GM18861 (cell line): ENCODE data around the gene CNN2.

Experiments used
- ATAC-seq: cut with Tn5 transposase; IDR thresholded peaks from one replicate; pipeline ENCODE4 v1.9.1; 2021; ENCODE audit not compliant: unreplicated experiment

Gene CNN2

DNA sequence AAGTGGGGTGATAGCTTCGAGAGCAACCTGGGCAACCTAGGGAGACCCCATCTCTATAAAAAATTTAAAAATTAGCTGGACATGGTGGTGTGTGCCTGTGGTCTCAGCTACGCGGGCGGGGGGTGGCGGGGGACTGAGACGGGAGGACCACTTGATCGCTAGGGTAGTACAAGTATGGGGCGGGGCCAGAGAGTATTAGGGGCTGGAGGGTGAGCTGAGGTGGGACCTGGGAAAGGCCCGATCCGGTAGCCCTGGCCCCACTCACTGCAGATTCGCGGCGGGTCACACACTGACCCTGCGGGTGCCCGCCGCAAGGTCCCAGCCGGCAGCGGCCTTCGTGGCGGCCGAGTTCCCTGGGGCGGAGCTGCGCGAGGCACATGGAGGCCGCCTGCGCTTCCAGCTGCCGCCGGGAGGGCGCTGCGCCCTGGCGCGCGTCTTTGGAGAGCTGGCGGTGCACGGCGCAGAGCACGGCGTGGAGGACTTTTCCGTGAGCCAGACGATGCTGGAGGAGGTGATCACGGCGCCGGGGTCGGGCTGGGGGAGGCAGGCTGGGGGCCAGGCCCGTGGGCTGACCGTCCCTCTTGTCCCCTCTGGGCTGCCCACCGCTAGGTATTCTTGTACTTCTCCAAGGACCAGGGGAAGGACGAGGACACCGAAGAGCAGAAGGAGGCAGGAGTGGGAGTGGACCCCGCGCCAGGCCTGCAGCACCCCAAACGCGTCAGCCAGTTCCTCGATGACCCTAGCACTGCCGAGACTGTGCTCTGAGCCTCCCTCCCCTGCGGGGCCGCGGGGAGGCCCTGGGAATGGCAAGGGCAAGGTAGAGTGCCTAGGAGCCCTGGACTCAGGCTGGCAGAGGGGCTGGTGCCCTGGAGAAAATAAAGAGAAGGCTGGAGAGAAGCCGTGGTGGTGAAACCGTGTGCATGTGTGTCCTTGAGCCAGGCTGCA is 38.5 kb downstream of the CNN2 start:
- no peak for ATAC-seq

GRCh38 chr19:1065606-1066109 is 39.2 kb downstream of the CNN2 start:
- no peak for ATAC-seq

DNA sequence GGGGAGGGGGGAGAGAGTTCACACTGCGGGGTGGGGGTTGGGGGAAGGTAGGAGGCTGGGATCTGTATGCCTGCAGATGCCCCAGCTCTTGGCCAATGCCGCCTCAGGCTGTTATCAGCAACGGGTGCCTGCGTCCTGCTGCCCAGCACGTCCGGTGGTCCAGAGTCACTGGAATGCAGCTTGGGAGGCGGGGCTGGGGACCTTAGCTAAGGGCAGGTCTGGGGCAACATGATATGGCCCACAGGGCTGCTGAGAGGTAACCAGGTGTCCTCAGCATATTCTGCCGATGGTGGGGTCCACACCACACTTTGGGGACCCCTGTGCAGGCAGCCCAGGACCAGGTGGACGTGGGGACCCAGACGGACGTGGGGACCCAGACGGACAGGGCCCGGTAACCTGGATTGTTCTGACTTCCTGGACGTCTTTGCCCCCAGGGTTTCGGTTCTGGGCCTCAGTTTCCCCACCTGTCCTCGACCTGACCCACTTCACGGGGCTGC is 39.9 kb downstream of the CNN2 start:
- ATAC-seq = no peak

DNA sequence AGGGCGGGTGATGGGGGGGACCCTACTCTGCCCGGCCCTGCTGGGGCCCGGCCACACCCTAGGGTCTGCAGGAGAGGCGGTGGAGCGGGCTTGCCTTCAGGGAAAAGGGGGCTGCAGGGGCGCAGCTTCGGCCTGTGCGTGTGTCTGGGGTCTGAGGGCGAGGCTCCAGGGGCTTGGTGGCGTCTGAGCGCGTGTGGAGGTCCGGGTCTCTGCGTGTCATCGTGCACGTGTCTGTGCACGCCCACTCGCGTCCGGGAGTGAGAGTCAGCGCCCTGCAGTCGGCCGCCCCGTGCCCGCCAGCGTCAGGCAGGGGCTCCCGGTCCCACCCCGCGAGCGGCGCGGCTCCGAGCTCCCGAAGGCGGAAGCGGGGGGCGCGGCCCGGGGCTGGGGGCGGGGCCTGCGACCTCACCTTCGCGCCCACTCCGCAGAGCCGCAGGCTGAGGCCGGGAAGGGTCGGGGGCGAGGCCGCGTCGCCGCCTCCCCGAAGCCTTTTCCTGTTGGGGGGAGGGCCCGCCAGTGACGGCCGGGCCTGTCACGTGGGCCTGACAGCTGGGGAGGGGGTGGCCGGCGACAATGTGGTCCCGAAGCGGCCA is 40.4 kb downstream of the CNN2 start, which contains the start of gene ARHGAP45:
ARHGAP45 (plus strand) TSS at position 420 of the 593 bp plus-strand sequence. CDS start 239 bp downstream, outside the sequence.
- peak; percentile 27 for ATAC-seq

GRCh38 chr19:1067341-1067957 is 41.0 kb downstream of the CNN2 start:
- ATAC-seq = peak; percentile 9

DNA sequence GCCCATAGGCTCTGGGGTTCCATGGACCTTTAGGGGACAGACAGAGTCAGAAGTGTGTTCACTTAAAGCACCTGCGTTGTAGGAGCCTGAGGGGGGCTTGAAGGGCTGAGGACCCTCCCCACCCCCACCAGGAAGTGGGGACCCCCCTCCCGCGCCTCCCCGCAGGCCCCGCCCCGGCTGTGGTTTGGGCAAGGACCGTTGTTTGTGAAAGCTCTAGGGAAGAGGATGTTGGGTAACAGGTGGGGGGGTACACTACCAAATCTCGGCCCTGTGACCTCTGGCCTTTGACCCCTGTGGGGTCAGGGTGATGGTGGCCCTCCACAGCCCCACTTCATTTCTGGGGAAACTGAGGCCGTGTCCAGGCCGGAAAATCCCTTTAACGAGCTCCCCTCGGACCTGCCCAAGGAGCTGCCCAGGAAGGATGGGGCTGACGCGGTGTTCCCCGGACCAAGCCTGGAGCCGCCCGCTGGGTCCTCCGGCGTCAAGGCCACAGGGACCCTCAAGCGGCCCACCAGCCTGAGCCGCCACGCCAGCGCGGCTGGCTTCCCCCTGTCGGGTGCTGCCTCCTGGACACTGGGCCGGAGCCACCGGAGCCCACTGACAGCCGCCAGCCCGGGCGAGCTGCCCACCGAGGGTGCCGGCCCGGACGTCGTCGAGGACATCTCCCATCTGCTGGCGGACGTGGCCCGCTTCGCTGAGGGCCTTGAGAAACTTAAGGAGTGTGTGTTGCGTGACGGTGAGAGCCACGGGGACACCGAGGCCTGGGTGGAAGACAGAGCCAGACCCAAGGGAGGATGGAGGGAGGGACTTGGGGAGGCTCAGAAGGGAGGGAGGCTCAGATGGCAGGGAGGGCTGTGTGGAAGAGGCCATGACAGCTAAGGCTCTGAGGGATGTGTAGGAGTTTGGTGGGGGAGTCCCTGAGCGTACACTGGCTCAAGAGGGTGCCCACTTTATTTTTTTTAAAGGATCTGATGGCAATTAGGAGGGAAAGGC is 41.9 kb downstream of the CNN2 start:
- no peak for ATAC-seq

- ATAC-seq = no peak
Observed at GRCh38 chr19:1069009-1069779, 42.8 kb downstream of the CNN2 start.

- no peak for ATAC-seq
Observed at GRCh38 chr19:1070576-1070930, 44.1 kb downstream of the CNN2 start.

GRCh38 chr19:1070931-1071791 is 44.8 kb downstream of the CNN2 start:
- ATAC-seq = no peak

DNA sequence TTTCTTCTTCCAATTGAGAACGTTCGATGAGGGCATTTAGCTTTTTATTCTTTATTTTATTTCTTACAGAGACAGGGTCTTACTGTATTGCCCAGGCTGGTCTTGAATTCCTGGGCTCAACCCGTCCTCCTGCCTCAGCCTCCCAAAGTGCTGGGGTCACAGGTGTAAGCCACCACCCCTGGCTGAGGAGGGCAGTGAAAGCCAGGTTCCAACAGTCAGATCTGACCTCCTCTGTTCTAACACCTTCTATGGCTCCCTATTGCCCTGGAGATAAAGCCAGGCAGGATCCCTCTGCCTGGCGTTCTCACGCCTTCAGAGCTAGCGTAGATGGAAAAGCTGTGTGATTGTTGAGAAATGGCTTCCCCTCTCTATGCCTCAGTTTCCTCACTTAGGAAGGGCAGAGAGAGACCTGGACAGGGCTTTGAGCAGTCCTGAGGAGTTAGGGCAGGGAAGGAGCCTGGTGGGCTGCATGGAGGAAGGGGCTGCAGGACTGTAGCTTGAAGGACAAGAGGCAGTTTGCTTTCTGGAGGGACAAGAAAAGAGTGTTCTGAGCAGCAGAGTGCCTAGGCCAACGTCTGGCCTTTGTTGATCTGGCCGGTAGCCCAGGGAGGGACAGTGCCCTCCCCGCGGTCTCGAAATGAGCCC is 46.1 kb downstream of the CNN2 start:
- ATAC-seq = no peak

- no peak for ATAC-seq
Observed at GRCh38 chr19:1073063-1073955, 46.9 kb downstream of the CNN2 start.

GRCh38 chr19:1073956-1074517 is 47.6 kb downstream of the CNN2 start:
- no peak for ATAC-seq

DNA sequence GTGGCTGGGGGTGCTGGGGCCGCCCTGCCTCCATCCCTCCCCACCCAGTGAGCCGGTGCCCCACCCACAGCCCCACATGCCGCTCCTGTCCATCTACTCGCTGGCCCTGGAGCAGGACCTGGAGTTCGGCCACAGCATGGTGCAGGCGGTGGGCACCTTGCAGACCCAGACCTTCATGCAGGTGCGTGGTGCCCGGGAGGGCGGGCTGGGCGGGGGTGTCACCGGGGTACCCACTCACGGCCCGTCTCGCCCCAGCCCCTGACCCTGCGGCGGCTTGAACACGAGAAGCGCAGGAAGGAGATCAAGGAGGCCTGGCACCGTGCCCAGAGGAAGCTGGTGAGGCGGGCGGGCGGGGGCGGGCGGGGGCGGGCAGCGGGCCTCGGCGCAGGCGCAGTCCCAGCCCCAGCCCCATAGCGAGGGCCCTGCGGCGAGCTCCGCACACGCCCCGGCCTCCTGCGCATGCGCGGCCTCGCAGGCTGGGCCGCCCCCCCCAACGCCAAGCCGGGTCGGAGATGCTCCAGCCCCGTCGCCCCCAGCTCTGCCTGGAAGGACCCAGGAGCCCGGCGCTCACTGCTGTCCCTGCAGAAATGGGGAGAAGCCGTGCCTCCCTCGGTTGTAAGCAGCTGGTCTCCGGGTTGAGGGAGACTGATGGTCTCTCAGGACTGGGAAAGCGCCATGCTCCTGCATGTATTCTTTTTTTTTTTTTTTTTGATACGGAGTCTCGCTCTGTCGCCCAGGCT is 48.3 kb downstream of the CNN2 start:
- no peak for ATAC-seq

GRCh38 chr19:1076046-1076386 is 49.6 kb downstream of the CNN2 start:
- no peak for ATAC-seq

DNA sequence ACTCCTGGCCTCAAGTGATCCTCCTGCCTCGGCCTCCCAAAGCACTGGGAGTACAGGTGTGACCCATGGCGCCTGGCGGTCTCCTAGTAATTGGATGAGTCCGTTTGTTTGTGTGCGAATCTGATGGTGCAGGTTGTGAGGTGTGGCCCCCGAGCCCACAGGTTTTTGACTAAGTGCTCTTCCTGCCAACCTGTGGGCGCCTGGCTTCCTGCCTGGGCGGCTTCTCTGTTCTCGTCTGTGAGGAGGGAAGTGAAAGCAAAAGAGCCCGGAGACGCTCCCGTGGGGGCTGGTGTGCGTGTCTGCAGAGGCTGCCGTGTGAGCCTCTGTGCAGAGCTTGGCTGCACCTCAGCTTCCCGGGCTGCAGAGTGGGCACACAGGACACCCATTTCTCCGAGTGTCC is 50.5 kb downstream of the CNN2 start:
- ATAC-seq = peak; percentile 69

GRCh38 chr19:1079566-1080111 is 53.2 kb downstream of the CNN2 start:
- ATAC-seq = no peak
